Measurements from ENCODE around the gene MRPS9.

DNA sequence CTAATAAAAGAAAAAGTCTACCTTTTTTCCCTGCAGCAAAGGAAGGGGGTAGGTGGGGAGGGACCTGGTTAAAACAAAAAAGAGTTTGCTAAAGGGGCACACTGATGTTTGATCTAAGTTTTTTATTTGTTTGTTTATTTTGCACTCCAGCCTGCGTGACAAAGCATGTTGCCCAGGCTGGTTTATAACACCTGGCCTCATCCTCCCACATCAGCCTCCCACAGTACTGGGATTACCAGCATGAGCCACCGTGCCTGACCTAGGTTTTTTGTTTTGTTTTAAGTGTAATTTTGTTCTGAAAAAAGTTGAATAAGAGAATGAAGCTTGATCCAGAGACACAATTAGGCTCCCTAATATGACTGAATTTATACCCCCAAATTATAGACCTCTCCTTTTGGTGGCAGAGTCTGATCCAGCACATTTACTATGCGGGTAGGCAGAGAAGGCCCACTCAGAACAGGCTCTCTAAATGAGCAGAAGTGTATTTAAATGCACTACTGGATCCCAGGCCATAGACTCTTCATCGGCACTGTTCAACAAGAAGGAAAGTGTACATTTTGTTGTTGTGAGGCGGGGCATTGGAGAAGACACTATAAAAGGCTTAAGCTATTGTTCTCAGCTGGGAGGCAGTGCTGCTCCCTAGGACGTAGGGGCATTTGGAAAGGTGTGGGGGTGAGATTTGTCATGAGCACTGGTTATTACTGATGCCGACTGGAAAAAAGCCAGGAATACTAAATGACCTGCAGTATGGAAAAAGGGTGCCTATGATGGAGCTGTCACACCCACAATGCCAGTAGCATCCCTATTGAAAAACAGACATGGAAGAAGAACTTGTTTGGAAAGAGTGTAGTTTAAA, 32.4 kb downstream of the MRPS9 start:
- TF ChIP-seq CTCF (IDR thresholded peaks at IDR 0.05) (no peak), ZFX (IDR thresholded peaks at IDR 0.05; ENCODE audit: borderline replicate concordance) (no peak)

All from 22Rv1 (cell line).